RWPE1 (cell line): Measurements from ENCODE around the gene GVQW3.

Experiments
- CTCF ChIA-PET: fragments of 350-600 bp; sonication (Branson Sonifier 250); formaldehyde crosslinking; extraction: SDS; loops from one replicate; lab custom pipeline; 2021; lab: Yijun Ruan, JAX
- POLR2A ChIA-PET: fragments of 400-600 bp; formaldehyde crosslinking; extraction: SDS; loops from one replicate; lab custom pipeline; 2020; ENCODE audit warnings: antibody characterized with exemption; ENCODE audit not compliant: low non-redundant PET; lab: Yijun Ruan, JAX
- DNase-seq: peaks from one replicate; pipeline ENCODE4 v3.0.0; 2012; ENCODE audit warnings: low spot score
- H3K27ac ChIP-seq: fragments of 450-650 bp; 2 replicates; pipeline ENCODE4 v1.5.1; 2017
- CTCF ChIP-seq: fragments of 450-650 bp; conservative IDR thresholded peaks from 2 replicates; pipeline ENCODE4 v1.5.1; 2017; ENCODE audit warnings: low read depth, mild to moderate bottlenecking

Gene GVQW3

GRCh38 chr11:76424891-76425290 lies 43.8 kb downstream of the GVQW3 start:
- POLR2A ChIA-PET = no interaction called here
- TF ChIP-seq CTCF = no peak
- CTCF ChIA-PET = no interaction called here
- no peak overlapping the region for H3K27ac ChIP-seq
- no peak for DNase-seq

- no peak for DNase-seq
- ChIA-PET POLR2A (no interaction called here), CTCF (no interaction called here)
- TF ChIP-seq CTCF = no peak
- no peak overlapping the region for H3K27ac ChIP-seq
Observed at GRCh38 chr11:76426660-76427059, 45.5 kb downstream of the GVQW3 start.

- POLR2A ChIA-PET = no interaction called here
- CTCF ChIA-PET = no interaction called here
- TF ChIP-seq CTCF = no peak
- no peak overlapping the region for H3K27ac ChIP-seq
- no peak for DNase-seq
Observed at GRCh38 chr11:76436020-76436419, 54.9 kb downstream of the GVQW3 start.

- H3K27ac ChIP-seq = no peak overlapping the region
- ChIA-PET POLR2A (no interaction called here), CTCF (no interaction called here)
- no peak for TF ChIP-seq CTCF
- peak; percentile 27 for DNase-seq
Observed at GRCh38 chr11:76443268-76443980, 62.3 kb downstream of the GVQW3 start.

GRCh38 chr11:76444065-76444383 lies 62.9 kb downstream of the GVQW3 start:
- no peak for TF ChIP-seq CTCF
- ChIA-PET POLR2A (no interaction called here), CTCF (no interaction called here)
- DNase-seq = no peak
- H3K27ac ChIP-seq = peak overlapping the region; percentile 85

GRCh38 chr11:76444384-76445120 lies 63.4 kb downstream of the GVQW3 start, which contains the start of gene EMSY:
Gene EMSY (plus strand): TSS chr11:76445018. CDS start chr11:76446939, 1,921 bp downstream.
- ChIA-PET POLR2A (no interaction called here), CTCF (no interaction called here)
- peak; percentile 98 for DNase-seq
- H3K27ac ChIP-seq = peak within 1 kb of the TSS; percentile 85
- no peak for TF ChIP-seq CTCF
